ENCODE data around the gene HSPB1. TPM values are rescaled to one million over a fixed set of nuclear protein-coding genes. Genes with fewer than 3 reads are reported as not detected.

Gene HSPB1
- total and polyA plus RNA-seq, 2 of the 13 experiments (the other 11 are each of a cell fraction or from before 2014, with no cell fraction given): 21.0 to 38.6 TPM

DNA sequence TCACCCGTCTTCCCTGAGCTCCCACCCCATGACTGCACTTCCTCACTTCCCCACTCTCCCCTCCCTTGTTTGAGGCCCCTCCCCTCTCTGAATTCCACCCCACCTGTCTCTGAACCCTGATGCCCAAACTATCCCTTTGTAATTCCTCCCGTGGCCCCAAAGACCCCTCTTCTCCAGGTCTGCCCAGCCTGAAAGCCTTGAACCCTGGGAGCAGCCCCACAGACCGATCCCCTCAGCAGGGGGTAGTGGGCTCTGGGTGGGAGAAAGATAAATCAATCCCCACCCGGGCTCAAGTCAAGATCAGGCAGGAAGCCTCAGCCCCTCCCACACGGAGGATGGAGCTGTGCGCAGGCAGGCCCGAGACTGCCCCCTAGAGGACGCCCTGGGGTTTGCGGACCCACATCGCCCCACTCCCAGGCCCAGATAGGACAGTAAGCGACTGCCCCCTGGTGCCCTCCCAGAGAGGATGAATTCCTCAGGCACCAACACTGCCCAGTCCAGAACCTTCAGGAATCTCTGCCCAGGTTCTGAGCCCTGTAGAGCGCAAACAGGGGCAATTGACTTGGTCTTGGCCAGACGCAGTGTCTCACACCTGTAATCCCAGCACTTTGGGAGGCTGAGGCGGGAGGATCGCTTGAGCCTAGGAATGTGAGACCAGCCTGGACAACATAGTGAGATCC, 11.7 kb downstream of the HSPB1 start (continued):
- TF ChIP-seq, protein P1, sequence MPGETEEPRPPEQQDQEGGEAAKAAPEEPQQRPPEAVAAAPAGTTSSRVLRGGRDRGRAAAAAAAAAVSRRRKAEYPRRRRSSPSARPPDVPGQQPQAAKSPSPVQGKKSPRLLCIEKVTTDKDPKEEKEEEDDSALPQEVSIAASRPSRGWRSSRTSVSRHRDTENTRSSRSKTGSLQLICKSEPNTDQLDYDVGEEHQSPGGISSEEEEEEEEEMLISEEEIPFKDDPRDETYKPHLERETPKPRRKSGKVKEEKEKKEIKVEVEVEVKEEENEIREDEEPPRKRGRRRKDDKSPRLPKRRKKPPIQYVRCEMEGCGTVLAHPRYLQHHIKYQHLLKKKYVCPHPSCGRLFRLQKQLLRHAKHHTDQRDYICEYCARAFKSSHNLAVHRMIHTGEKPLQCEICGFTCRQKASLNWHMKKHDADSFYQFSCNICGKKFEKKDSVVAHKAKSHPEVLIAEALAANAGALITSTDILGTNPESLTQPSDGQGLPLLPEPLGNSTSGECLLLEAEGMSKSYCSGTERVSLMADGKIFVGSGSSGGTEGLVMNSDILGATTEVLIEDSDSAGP (CRISPR knock-in tag; IDR thresholded peaks at IDR 0.05; ENCODE audit: borderline replicate concordance): peak; percentile 74
- TF ChIP-seq FOXM1 (CRISPR knock-in tag; IDR thresholded peaks at IDR 0.05) (no peak), ZNF326 (CRISPR knock-in tag; IDR thresholded peaks at IDR 0.05; ENCODE audit: borderline replicate concordance) (no peak), KAT2B (IDR thresholded peaks at IDR 0.05; ENCODE audit: borderline replicate concordance, low read depth, low read length) (no peak), ZNF781 (CRISPR knock-in tag; IDR thresholded peaks at IDR 0.05; ENCODE audit: borderline replicate concordance, not compliant biosample characterization) (peak; percentile 33), RXRB (CRISPR knock-in tag; IDR thresholded peaks at IDR 0.05; ENCODE audit: borderline replicate concordance) (peak; percentile 80; the same call in 1 of the 2 replicates), TBP (CRISPR knock-in tag; IDR thresholded peaks at IDR 0.05) (no peak), ZBTB43 (CRISPR knock-in tag; conservative IDR thresholded peaks at IDR 0.05) (no peak), SALL1 (CRISPR knock-in tag; IDR thresholded peaks at IDR 0.05) (peak; percentile 81), ZSCAN9 (CRISPR knock-in tag; IDR thresholded peaks at IDR 0.05; ENCODE audit: borderline replicate concordance) (peak; percentile 73; the same call in 1 of the 2 replicates), ZNF160 (CRISPR knock-in tag; IDR thresholded peaks at IDR 0.05) (peak; percentile 79; the same call in 1 of the 2 replicates), ZNF256 (CRISPR knock-in tag; conservative IDR thresholded peaks at IDR 0.05) (0 out of 2 replicates have a peak, but pooled peaks have one; percentile 38), NFKBIZ (CRISPR knock-in tag; IDR thresholded peaks at IDR 0.05) (0 out of 2 replicates have a peak, but pooled peaks have one; percentile 18), RFXAP (CRISPR knock-in tag; IDR thresholded peaks at IDR 0.05; ENCODE audit: borderline replicate concordance) (peak; percentile 92), ZBTB20 (CRISPR knock-in tag; IDR thresholded peaks at IDR 0.05; ENCODE audit: borderline replicate concordance, low read depth) (peak; percentile 49; the same call in 1 of the 2 replicates), FOSL2 (CRISPR knock-in tag; IDR thresholded peaks at IDR 0.05) (peak; percentile 75), NCOR1 (IDR thresholded peaks at IDR 0.05; ENCODE audit: borderline replicate concordance, low read length) (no peak), KAT8 (CRISPR knock-in tag; IDR thresholded peaks at IDR 0.05) (peak; percentile 82), RCOR2 (CRISPR knock-in tag; IDR thresholded peaks at IDR 0.05) (peak; percentile 51; the same call in 1 of the 2 replicates), ZNF768 (CRISPR knock-in tag; IDR thresholded peaks at IDR 0.05) (peak; percentile 58), ZNF205 (CRISPR knock-in tag; IDR thresholded peaks at IDR 0.05) (peak; percentile 75; the same call in 1 of the 2 replicates), SOX6 (IDR thresholded peaks at IDR 0.05) (no peak), SOX6 (CRISPR knock-in tag; IDR thresholded peaks at IDR 0.05) (peak; percentile 48; the same call in 1 of the 2 replicates), YEATS2 (CRISPR knock-in tag; IDR thresholded peaks at IDR 0.05; ENCODE audit: borderline replicate concordance) (peak; percentile 86; the same call in 1 of the 2 replicates), MXI1 (IDR thresholded peaks at IDR 0.05; ENCODE audit: borderline replicate concordance, low read depth, low read length) (peak; percentile 67; the same call in 1 of the 3 replicates), ZNF749 (CRISPR knock-in tag; IDR thresholded peaks at IDR 0.05; ENCODE audit: borderline replicate concordance) (no peak)

All from HepG2 (cell line).